Endometrial microvascular endothelial cells (primary cell): Measurements from ENCODE around the gene CGN. TPM values are rescaled to one million over a fixed set of nuclear protein-coding genes. Genes with fewer than 3 reads are reported as not detected.

ENCODE experiments used
- in situ Hi-C: cut with HindIII; loops from 2 replicates; pipeline ENCODE4 v1.10.0; 2017; ENCODE audit warnings: low sequenced_read_pairs, low pct_unique_long_range_greater_than_20kb; ENCODE audit errors: inconsistent ontology term
- total RNA-seq: library from RNA; depleted of rRNA; stranded (reverse); fragments of >200 nt; gene quantifications from one replicate; pipeline ENCODE4 v1.2.3, GENCODE V29; 2015; ENCODE audit errors: inconsistent ontology term

CGN gene
- total RNA-seq: 0.09 TPM

- in situ Hi-C loops: no loop called here
Measured at GRCh38 chr1:151510957-151511635, at the start of gene CGN. CGN (plus strand) TSS chr1:151511387; CDS start chr1:151518520, 7,133 bp downstream.

DNA sequence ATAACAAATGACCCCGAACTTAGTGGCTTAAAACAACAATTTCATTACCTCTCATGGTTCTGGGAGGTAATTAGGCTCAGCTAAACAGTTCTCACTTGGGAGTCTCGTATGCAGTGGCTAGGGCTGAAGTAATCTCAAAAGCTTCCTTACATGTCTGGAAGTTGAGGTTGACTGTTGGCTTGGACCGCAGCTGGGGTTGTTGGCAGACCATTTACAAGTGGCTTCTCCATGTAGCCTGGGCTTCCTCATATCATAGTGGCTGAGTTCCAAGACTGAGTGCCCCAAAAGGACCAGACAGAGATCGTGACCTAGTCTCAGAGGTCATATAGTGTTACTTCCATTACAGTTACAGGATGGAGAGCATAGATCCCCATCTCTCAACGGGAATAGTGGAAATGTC lies 49.5 kb upstream of the CGN start:
- in situ Hi-C loops: no loop called here

- in situ Hi-C loops: no loop called here
Measured at GRCh38 chr1:151465026-151465425, 46.2 kb upstream of the CGN start.

DNA sequence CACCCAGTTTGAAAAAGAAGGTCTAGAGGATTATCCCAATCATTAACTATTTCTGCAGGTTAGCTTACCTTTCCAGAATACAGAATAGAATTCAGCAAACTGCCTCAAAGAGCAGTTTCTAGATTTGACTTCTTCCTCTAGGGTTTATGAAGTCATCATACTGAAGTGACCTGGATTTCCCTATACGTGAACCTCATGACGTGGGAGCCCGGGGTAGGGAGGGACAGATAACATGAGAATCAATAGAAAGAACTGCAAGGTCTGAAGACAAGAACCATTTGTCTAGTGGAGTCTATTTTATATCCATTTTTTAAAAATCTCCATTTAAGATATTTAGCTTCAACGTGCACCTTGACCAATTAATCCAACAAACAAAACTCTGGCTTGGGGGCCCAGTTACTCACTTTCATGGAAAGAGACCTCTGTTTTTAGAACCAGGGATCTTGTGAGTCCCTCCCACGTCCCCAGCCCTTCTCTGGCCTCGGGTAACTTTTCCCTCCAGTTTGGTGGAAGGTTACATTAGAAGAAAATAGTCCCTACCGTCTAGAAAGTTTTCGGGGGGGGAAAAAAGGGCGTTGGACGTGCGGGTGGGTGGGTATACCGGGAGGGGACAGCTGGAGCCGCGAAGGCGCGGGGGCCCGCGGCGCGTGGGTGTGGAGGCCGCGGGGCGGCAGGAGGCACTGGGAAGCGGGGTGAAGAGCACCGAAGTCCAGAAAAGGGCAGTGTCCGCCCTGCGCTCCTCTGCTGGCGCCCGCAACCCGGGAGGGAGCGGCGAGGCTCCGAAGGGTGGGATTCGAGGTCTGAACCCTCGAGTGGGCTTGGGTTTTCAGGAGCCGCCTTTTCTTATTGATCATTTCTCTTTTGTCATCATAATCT lies 38.1 kb upstream of the CGN start:
- in situ Hi-C loops: no loop called here

- in situ Hi-C loops: no loop called here
Measured at GRCh38 chr1:151474745-151475144, 36.4 kb upstream of the CGN start.

DNA sequence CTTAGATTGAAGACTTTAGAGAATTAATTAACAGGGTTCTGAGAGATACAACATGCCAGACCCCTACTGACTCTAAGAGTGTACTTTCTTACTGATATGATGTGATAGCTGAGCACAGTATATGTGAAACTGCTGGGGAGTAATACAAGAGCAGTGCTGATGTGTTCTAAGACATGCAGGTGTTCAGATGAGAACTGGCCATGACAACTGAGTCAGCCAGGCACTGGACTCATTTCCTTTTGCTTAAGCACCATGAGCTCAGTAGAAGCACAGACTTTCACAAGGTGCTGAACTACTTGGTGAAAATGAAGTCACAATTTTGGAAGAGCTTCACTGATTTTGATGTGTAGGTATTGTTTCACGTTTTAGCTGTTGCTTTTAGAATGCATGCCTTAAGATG lies 36.0 kb upstream of the CGN start:
- in situ Hi-C loops: no loop called here

DNA sequence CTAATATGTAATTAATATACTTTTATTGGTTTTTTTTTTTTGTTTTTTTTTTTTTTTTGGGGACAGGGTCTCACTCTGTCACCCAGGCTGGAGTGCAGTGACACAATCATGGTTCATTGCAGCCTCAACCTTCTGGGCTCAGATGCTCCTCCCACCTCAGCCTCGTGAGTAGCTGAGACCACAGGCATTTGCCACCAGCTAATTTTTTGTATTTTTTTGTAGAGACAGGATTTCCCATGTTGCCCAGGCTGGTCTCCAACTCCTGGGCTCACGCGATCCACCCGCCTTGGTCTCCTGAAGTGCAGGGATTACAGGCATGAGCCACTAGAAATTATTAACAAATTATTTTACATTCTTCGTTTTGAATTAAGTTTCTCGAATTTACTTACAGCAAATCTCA lies 35.1 kb upstream of the CGN start:
- in situ Hi-C loops: no loop called here

GRCh38 chr1:151477066-151477465 lies 34.1 kb upstream of the CGN start:
- in situ Hi-C loops: no loop called here

- in situ Hi-C loops: no loop called here
Measured at GRCh38 chr1:151478140-151478812, 32.9 kb upstream of the CGN start.

DNA sequence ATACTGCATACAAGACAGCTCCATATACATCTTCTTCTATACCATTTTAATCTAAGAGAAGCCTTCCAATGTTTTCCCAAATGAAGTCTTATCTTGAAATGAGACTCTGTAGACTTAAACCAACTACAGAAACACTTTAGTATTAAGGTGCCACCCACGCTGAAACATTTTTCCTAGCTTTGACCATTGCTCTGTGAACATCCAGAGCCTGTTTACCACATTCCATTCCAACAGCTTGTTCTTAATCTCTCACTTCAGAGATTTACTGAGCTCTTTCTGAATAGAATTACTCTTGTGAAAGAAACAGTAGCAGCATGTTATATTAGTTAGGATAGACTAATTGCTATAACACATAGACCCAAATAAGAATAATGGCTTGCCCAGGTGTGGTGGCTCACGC lies 32.3 kb upstream of the CGN start:
- in situ Hi-C loops: no loop called here

GRCh38 chr1:151479462-151479861 lies 31.7 kb upstream of the CGN start:
- in situ Hi-C loops: no loop called here

- in situ Hi-C loops: no loop called here
Measured at GRCh38 chr1:151482017-151482416, 29.2 kb upstream of the CGN start.

DNA sequence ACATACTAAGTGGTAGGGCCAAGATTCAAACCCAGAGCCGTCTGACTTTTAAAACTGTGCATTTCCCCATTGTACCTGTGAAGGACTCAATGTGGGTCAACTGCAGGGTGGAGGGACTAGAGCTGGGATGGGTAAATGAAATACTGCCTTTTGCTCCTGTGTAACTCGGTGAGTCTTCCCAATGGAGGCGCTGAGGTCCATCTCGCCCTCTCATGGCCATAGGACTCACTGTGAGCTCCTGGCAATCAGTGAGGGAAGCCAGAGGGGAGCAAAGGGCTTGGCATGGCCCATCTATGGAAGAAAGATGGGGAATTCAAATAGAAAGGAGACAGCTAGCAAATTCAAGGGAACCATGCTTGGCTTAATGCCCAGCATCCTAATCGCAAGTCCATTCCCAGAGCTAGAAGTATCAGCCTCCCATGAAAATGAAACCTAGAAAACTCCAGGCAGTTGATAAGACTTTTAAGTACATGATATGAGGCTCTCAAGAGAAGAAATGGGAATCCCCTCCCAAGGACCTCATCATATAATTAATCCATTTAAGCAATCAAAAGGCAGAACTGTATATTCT lies 25.4 kb upstream of the CGN start:
- in situ Hi-C loops: no loop called here

DNA sequence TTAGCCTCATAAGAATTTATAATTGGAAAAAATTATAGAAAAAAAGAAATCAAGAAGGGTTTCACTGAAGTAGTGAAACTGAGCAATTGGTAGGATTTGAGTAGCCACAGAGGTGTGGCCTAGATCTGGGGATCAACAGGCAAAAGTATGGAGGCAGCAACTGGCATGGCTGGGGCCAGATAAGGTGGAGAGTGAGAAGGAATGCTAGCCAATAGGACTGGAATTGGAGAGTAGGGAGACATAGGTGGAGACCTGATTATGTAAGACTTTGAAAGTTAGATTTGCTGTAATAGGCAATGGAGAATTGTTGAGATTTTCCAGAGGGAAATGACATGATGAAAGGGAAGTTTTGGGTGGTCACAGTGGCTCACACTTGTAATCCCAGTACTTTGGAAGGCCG lies 24.6 kb upstream of the CGN start:
- in situ Hi-C loops: no loop called here

- in situ Hi-C loops: no loop called here
Measured at GRCh38 chr1:151491641-151492040, 19.5 kb upstream of the CGN start.

GRCh38 chr1:151492120-151492519 lies 19.1 kb upstream of the CGN start:
- in situ Hi-C loops: no loop called here

DNA sequence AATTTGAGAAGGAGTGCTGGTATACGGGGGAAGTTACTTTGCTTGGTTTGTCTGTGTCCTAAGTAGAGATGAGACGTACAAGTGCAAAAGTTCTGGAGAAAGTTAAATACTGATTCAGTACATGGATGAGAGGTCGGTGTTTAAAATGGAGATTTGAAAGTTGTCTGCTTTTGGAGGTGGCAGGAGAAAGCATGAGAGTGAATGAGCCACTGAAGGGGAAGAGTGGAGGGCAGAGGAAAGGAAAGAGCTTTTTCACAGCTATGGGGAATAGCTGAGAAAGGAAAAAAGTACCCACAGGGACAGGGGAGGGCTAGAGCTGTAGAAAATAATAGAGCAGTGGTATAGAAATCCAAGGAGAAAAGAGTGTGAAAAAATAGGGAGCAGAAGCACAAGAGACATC lies 18.1 kb upstream of the CGN start:
- in situ Hi-C loops: no loop called here

GRCh38 chr1:151494741-151495281 lies 16.4 kb upstream of the CGN start:
- in situ Hi-C loops: no loop called here

DNA sequence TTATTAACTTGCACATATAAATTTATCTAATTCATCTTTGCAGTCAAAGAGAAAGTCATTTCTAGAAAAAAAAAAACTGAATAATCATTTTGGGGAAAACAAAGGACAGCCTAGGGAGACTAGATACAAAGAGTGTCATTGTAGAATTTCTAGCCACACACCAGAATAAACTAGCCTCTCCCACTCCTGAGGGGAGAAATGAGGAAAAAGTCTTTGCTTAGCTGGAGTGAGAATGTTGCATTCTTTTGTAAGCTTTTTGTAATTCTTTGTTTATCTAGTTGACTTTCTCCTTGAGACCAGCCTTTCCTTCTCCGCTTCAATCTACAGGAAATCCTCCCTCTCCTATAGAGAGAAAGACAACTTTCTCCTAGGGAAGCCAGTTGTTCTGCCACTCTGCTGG lies 15.9 kb upstream of the CGN start:
- in situ Hi-C loops: no loop called here
